AG09309 (cell line): ENCODE results near the gene PRKCA.

ENCODE experiments used
- DNase-seq: peaks from one replicate; pipeline ENCODE4 v3.0.0-alpha.2; 2010; ENCODE audit warnings: low read depth
- H3K4me3 ChIP-seq: 2 replicates; pipeline ENCODE4 v1.5.1; 2011; ENCODE audit warnings: mild to moderate bottlenecking, low read depth, low read length, moderate library complexity; ENCODE audit not compliant: control insufficient read depth
- TF ChIP-seq, protein P1 (sequence below): IDR thresholded peaks from 2 replicates; pipeline ENCODE4 v1.5.1; 2011; ENCODE audit warnings: mild to moderate bottlenecking, low read depth, low read length, inconsistent platforms; ENCODE audit not compliant: insufficient read depth, control insufficient read depth; ENCODE audit errors: missing control alignments

Gene PRKCA

DNA sequence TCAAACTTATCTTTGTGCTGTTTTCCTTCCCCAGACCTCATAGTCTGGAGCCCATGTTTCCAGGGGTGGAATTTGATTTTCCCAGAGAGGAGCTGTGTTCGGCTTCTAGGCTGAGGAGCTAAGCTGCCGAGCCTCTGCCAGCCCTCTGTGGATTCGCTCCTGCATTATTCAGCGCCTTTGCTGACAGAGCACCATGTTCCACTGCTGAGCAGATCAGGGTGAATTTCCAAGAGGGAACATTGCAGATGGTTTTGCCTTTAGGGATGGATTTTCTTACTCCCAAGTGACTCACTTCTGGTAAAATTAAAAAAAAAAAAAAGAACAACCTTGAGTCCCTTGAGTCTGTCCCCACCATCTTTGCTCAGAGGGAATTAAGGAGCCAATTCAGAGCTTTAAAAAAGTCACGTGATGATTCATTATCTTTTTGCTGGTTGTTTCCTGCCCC lies 229.5 kb downstream of the PRKCA start:
- no peak overlapping the region for H3K4me3 ChIP-seq
- DNase-seq, result no peak
- TF ChIP-seq, protein P1, sequence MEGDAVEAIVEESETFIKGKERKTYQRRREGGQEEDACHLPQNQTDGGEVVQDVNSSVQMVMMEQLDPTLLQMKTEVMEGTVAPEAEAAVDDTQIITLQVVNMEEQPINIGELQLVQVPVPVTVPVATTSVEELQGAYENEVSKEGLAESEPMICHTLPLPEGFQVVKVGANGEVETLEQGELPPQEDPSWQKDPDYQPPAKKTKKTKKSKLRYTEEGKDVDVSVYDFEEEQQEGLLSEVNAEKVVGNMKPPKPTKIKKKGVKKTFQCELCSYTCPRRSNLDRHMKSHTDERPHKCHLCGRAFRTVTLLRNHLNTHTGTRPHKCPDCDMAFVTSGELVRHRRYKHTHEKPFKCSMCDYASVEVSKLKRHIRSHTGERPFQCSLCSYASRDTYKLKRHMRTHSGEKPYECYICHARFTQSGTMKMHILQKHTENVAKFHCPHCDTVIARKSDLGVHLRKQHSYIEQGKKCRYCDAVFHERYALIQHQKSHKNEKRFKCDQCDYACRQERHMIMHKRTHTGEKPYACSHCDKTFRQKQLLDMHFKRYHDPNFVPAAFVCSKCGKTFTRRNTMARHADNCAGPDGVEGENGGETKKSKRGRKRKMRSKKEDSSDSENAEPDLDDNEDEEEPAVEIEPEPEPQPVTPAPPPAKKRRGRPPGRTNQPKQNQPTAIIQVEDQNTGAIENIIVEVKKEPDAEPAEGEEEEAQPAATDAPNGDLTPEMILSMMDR, result no peak

DNA sequence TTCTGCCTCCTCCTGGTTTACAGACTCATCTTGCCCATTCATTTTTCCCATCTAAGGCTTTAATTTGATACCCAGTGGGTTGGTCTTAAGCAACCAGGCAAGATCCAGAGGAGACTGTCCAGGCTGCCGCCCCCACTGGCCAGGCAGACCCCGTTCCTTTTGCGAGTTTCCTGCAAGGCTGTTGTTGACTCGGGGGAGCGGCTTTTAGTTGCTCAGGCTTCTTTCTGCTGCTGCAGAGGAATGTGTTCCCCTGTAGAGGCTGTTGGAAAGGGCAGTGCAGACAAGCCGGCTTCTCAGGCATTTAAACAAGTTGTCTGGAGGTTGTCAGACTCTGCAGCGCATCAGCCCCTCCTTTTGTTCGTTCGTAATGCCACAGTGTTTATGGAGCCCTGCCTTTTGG lies 231.2 kb downstream of the PRKCA start:
- H3K4me3 ChIP-seq, result no peak overlapping the region
- TF ChIP-seq, protein P1, result no peak
- no peak for DNase-seq

DNA sequence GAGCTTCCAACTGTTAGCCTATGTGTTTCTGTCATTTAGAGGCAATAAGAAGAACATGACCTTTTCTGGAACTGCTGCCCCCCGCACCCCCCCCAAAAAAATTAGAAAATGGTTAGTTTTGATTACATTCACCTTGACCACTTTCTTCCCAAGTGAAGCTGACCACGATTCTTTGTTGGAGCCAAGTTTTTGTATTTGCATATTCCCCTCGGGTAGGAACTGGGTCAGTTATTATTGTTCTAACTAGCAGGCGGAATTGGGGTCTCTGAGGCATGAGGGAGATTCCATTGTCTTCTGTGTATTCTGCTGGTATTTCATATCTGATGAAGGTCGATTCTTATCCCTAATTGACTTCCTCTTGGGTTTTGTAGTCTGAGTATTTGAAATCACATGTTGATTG lies 231.6 kb downstream of the PRKCA start:
- no peak for DNase-seq
- TF ChIP-seq, protein P1, result no peak
- H3K4me3 ChIP-seq, result no peak overlapping the region

DNA sequence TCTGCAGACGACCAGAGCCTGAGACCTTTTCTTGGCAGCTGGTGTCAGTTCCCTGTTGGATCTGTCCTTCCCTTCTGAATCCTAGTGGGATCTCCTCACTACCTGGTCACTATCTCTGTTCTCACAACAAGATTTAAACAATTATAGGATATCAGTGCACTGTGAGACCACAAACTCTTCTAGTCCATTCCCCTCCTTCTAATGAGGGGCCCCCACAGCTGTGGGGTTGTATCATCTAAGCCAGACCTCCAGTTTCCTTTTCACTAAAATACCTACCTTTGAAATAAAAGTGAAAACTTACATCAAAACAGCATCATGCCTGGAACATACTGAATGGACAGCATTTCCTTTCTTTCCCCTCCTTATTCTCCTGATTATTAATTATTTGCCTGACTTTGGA lies 233.2 kb downstream of the PRKCA start:
- TF ChIP-seq, protein P1, result no peak
- DNase-seq, result no peak
- H3K4me3 ChIP-seq, result no peak overlapping the region

DNA sequence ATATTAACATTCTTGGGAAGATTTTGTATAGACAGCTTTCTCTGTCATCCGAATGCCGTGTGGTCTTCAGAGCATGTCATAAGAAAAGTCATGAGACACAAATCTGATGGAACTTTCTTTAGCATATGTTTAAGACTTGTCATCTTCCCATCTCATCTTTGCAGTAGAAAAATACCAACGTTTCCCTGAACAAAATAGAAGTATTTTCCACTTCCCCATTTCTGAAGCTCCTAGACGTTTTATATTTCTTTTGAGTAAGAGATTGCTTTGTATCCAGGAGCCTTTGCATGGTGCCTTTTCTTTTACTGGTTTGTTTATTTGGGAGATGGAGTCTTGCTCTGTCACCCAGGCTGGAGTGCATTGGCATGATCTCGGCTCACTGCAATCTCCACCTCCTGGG lies 235.1 kb downstream of the PRKCA start:
- DNase-seq, result no peak
- TF ChIP-seq, protein P1, result no peak
- no peak overlapping the region for H3K4me3 ChIP-seq

DNA sequence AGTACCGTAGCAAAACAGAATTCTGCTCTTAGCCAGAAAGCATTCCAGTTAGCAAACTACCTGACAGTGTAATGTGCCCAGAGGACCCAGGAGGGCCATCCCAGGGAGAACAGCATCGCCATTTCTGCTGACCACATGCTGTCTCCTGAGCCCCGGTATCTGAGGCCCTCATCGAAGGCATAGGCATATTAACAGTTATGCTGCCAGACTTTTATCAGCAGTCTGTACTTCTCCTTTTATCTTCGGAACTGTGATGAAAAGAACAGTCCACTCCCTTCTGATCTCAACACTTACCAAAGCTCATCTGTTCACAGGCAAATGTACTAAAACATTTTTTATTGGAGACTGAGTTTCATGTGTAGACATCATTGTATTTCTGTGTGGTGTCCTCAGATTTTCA lies 236.4 kb downstream of the PRKCA start:
- H3K4me3 ChIP-seq, result no peak overlapping the region
- TF ChIP-seq, protein P1, result no peak
- no peak for DNase-seq
